Measurements from ENCODE around the gene ZMIZ1.

- TF ChIP-seq CTCF (conservative IDR thresholded peaks at IDR 0.05 in 1 of 2, IDR thresholded peaks at IDR 0.05 in 1 of 2; ENCODE audit: low read depth in 1 of 2, low read length in 2 of 2) (no peak), EZH2 (IDR thresholded peaks at IDR 0.05; ENCODE audit: low read length, missing control alignments) (no peak)
These were observed 79.2 kb downstream of the ZMIZ1 start for GRCh38 chr10:79147796-79148451.

Data from fibroblast of lung (primary cell).